GM12873 (cell line): ENCODE data around the gene PATL2.

ENCODE experiments used
- TF ChIP-seq, protein P1 (sequence below): IDR thresholded peaks from 2 replicates; pipeline ENCODE4 v1.5.1; 2012; ENCODE audit warnings: low read depth, mild to moderate bottlenecking, moderate library complexity, low read length, control low read depth; ENCODE audit not compliant: insufficient read depth; ENCODE audit errors: missing control alignments

Gene PATL2

DNA sequence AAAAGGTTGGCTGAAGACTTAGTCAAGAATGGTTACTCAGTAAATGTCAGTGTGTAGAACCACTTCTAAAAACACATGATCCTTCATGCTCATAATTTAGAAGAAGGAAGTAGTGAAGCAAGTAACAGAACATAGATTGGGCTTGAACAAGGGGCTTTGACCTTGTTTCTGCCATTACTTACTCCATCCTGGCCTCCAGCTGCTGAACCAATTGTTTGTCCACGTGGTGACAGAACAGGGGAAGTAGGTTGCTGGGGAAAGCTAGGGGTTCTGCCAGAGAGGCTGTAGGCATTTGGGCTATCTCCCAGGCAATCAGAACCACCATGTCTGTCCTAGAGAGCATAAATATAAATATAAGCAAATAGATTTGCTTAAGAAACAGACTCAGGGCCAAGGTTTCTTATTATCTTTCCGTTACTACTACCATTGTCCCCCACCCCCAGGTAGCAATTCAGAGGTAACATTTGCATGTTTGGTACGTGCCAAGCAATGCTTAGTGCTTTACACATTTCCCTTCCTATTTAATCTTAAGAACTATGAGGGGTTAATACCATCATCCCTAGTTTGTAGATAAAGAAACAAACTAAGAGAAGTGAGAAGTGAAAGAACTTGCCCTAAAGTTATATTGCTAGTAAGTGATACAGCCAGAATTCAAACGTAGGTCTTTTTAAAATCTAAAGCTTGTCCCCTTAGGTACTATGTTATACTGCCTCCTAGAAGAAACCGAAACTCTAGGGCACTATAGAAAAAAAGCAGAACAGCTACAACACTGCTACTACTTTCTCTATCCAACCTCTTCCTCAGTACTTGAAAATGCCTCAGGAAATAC is 44.7 kb downstream of the PATL2 start:
- TF ChIP-seq, protein P1, sequence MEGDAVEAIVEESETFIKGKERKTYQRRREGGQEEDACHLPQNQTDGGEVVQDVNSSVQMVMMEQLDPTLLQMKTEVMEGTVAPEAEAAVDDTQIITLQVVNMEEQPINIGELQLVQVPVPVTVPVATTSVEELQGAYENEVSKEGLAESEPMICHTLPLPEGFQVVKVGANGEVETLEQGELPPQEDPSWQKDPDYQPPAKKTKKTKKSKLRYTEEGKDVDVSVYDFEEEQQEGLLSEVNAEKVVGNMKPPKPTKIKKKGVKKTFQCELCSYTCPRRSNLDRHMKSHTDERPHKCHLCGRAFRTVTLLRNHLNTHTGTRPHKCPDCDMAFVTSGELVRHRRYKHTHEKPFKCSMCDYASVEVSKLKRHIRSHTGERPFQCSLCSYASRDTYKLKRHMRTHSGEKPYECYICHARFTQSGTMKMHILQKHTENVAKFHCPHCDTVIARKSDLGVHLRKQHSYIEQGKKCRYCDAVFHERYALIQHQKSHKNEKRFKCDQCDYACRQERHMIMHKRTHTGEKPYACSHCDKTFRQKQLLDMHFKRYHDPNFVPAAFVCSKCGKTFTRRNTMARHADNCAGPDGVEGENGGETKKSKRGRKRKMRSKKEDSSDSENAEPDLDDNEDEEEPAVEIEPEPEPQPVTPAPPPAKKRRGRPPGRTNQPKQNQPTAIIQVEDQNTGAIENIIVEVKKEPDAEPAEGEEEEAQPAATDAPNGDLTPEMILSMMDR: no peak

DNA sequence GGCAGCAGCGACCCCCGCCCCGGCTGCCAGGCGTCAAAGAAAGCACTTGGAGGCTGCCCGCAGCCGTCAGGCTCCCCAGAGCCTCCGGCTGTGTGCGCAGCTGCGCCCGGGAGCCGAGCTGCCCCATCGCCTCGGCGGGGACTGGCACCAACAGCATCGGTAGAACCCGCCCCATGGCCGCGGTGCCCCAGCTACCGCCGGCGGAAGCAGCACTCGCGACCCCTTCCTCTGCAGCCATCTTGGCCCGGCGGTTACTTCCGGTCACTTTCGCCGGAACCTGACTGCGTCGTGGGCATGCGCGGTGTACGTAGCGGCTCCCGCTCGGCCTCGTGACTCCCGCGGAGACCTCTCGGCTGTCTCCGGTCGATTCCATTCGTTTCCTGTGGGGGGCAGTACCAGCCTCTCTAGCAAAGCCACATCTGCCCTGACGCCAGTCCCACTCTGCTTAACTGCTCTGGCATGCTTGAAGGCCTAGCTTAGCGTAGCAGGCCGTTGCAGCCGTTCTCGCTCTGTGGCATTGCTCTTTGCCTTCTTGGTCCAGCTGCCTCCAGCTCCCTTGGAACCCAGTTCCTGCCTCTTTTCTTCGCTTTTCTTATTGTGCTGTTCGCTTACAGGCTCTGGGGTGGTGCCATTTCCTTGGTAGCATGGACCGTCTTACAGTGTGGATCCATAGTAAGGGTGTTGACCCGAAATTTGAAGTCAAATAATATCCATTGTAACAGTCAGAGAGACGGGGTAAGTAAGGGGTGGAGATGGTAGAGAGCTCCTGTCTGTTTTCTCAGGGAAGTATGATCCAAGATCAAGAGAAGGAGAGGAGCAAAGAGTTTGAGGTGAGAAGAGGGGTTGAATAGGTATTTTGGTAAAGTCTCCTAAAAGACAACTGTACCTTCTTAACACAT is 47.5 kb downstream of the PATL2 start, which contains the start of gene SPG11:
SPG11 (minus strand) TSS at position 253 of the 899 bp plus-strand sequence; CDS start at position 238, 15 bp downstream.
- TF ChIP-seq, protein P1: peak; percentile 93

DNA sequence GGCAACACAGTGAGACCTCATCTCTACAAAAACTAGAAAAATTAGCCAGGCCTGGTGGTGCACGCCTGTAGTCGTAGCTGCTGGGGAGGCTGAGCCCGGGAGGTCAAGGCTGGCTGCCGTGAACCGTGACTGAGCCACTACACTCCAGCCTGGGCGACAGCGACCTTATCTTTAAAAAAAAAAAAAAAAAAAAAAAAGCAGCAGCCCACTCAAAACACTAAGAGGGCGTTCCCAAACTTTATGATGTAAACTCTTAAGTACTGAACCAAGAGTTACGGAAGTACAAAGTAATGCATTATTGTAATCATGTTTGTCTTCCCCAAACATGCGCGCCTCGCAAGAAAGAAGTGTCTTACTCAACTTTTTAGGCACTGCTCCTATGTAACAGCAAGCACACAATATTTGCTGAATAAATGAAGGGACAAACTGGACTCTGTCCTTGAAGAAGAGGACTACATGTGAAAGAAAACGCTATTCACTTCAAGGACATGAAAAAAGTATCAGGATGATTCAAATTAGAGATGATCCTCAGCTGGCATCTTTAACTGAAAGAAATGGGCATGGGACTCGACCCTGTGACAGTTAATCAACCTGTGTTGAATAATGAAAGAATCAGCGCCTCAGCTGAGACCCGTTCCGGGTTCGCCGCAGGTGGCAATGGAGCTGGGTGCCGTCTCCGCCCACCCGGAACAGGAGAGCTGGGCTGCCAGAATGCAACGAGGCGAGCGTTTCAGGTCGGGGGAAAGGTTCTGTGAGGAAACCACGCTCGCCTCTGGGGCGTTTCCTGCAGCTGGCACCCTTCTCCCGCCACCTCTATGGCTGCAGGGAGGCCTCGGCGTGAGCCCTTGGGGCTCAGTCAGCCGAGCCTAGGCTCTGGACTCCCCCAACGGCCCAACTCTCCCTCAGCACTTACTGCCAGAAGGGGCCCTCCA is 48.4 kb downstream of the PATL2 start:
- TF ChIP-seq, protein P1: no peak

GRCh38 chr15:44661576-44661975 is 49.5 kb downstream of the PATL2 start:
- TF ChIP-seq, protein P1: no peak

DNA sequence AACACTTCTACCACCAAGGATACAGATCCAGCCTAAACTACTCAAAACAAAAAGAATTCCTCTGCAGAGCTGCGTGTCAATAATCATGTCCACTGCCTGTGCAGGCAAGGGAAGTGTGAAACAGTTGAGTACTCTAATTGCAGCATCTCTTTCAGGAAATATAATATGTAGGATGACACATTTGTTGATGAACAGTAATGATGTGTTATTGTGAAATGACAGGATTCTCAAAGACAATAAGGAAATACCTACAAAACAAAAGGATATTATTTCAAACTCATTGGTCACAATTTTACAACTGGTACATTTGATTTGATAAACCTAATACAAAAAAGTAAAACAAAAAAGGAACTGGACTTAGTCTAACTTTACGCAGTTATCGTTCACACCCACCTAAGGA is 52.1 kb downstream of the PATL2 start:
- TF ChIP-seq, protein P1: no peak

GRCh38 chr15:44657378-44657777 is 53.7 kb downstream of the PATL2 start:
- TF ChIP-seq, protein P1: no peak
